ENCODE data around the gene WNT3. TPM values are rescaled to one million over a fixed set of nuclear protein-coding genes. Genes with fewer than 3 reads are reported as not detected.
"Not testable (repeated sequence)": the region's sequence is repeated elsewhere in the genome, so short reads cannot be mapped to it uniquely, and the experiment has no call there.

Gene WNT3
- total and polyA plus RNA-seq, 7 experiments from 2014 or later = 0.07 to 0.24 TPM; not detected in 5

GRCh38 chr17:46796524-46796923, 22.0 kb downstream of the WNT3 start:
- Histone ChIP-seq H3K27me3 (ENCODE audit: control insufficient read depth in 2 of 2, insufficient read depth in 2 of 2, low read length in 2 of 2) (no peaks in the 10 kb centered on the region), H3K4me3 (ENCODE audit: low read length) (no peak overlapping the region), H3K36me3 (ENCODE audit: control insufficient read depth in 2 of 3, insufficient read depth in 3 of 3, low read length in 3 of 3) (no peaks in the 10 kb centered on the region), H3K4me1 (ENCODE audit: control insufficient read depth in 2 of 2, insufficient read depth in 2 of 2, low read length in 2 of 2) (no peaks in the 10 kb centered on the region), H3K9me3 (ENCODE audit: control insufficient read depth in 2 of 3, low read length in 3 of 3) (no peaks in the 10 kb centered on the region), H3K27ac (ENCODE audit: low read depth, low read length) (no peak overlapping the region)
- ChIA-PET POLR2A (interaction anchor here (0.7 kb wide), 1 partner anchor 24 kb away, joined by 6 read pairs; no protein-coding TSS in a partner anchor), CTCF (no interaction called here)
- Mint-ChIP-seq H3K27ac (no peak overlapping the region), H3K4me3 (no peak overlapping the region), H3K9me3 (peaks cover 0 to 5% (median 0%) of the 10 kb centered on the region in 11 donors), H3K4me1 (no peaks in the 10 kb centered on the region), H3K36me3 (peaks cover 0 to 4% (median 0%) of the 10 kb centered on the region in 5 donors), H3K27me3 (peaks cover 11 to 38% (median 16%) of the 10 kb centered on the region in 5 donors)
- intact Hi-C loops (cut with micrococcal nuclease) = no loop called here
- no peak for DNase-seq
- ATAC-seq = no peak

- Mint-ChIP-seq H3K27me3 (peaks cover 13 to 42% (median 18%) of the 10 kb centered on the region in 5 donors), H3K4me1 (no peaks in the 10 kb centered on the region), H3K27ac (no peak overlapping the region), H3K36me3 (peaks cover 0 to 4% (median 0%) of the 10 kb centered on the region in 5 donors), H3K4me3 (no peak overlapping the region), H3K9me3 (peaks cover 0 to 5% (median 0%) of the 10 kb centered on the region in 11 donors)
- Histone ChIP-seq H3K36me3 (ENCODE audit: control insufficient read depth in 2 of 3, insufficient read depth in 3 of 3, low read length in 3 of 3) (no peaks in the 10 kb centered on the region), H3K9me3 (ENCODE audit: control insufficient read depth in 2 of 3, low read length in 3 of 3) (no peaks in the 10 kb centered on the region), H3K4me1 (ENCODE audit: control insufficient read depth in 2 of 2, insufficient read depth in 2 of 2, low read length in 2 of 2) (no peaks in the 10 kb centered on the region), H3K4me3 (ENCODE audit: low read length) (no peak overlapping the region), H3K27me3 (ENCODE audit: control insufficient read depth in 2 of 2, insufficient read depth in 2 of 2, low read length in 2 of 2) (no peaks in the 10 kb centered on the region), H3K27ac (ENCODE audit: low read depth, low read length) (no peak overlapping the region)
- ATAC-seq (no peak), DNase-seq (no peak)
- POLR2A ChIA-PET = interaction anchor here (0.7 kb wide), 1 partner anchor 23 kb away, joined by 6 read pairs; no protein-coding TSS in a partner anchor
- CTCF ChIA-PET = no interaction called here
- intact Hi-C loops (cut with micrococcal nuclease) = no loop called here
Measured at GRCh38 chr17:46796084-46796483, 22.4 kb downstream of the WNT3 start.

DNA sequence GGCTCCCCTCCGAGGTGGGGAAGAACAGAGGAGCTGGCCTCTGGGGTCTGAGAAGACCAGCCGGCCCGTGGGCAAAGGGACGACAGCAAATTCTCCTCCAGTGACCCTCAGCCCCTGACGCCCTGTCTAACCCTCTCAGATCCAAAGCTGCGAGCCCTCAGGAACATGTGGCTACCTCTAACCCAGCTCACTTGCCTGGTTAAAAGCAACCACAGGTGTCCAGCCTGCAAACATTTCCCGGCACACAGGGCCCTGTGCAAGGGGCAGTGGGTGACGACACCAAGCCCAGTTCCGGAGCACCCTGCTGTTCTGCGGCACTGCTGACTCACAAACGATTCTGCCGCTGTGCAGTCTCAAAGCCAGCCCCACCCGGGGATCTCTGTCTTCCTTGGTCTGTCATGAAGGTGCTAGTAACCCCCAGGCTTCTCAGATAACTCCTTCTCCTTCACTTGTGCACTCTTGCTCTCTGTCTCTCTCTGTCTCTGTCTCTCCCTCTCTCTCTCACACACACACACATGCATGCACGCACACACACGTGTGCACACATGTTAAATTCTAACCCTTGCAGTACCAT, 23.0 kb downstream of the WNT3 start:
- CTCF ChIA-PET = no interaction called here
- no peak for ATAC-seq

GRCh38 chr17:46794318-46794717, 24.2 kb downstream of the WNT3 start:
- H3K27me3 Mint-ChIP-seq = peaks cover 15 to 50% (median 19%) of the 10 kb centered on the region in 5 donors
- no peaks in the 10 kb centered on the region for H3K4me1 Mint-ChIP-seq
- no peaks in the 10 kb centered on the region for H3K36me3 ChIP-seq (ENCODE audit: control insufficient read depth in 2 of 3, insufficient read depth in 3 of 3, low read length in 3 of 3)
- H3K36me3 Mint-ChIP-seq = peaks cover 0 to under 1% (median 0%) of the 10 kb centered on the region in 5 donors
- no peak for ATAC-seq
- DNase-seq = no peak
- H3K9me3 ChIP-seq (ENCODE audit: control insufficient read depth in 2 of 3, low read length in 3 of 3) = no peaks in the 10 kb centered on the region
- ChIA-PET CTCF (no interaction called here), POLR2A (no interaction called here)
- H3K27me3 ChIP-seq (ENCODE audit: control insufficient read depth in 2 of 2, insufficient read depth in 2 of 2, low read length in 2 of 2) = no peaks in the 10 kb centered on the region
- H3K27ac ChIP-seq (ENCODE audit: low read depth, low read length) = no peak overlapping the region
- peaks cover 0 to 2% (median 0%) of the 10 kb centered on the region in 11 donors for H3K9me3 Mint-ChIP-seq
- no peak overlapping the region for H3K4me3 ChIP-seq (ENCODE audit: low read length)
- no peaks in the 10 kb centered on the region for H3K4me1 ChIP-seq (ENCODE audit: control insufficient read depth in 2 of 2, insufficient read depth in 2 of 2, low read length in 2 of 2)
- no peak overlapping the region for H3K27ac Mint-ChIP-seq
- intact Hi-C loops (cut with micrococcal nuclease) = no loop called here
- no peak overlapping the region for H3K4me3 Mint-ChIP-seq

More for the DNA sequence above, 23.0 kb downstream of the WNT3 start:
- DNase-seq = no peak
- H3K4me3 Mint-ChIP-seq = no peak overlapping the region
- POLR2A ChIA-PET = interaction anchor here (0.7 kb wide), 1 partner anchor 23 kb away, joined by 6 read pairs; no protein-coding TSS in a partner anchor
- intact Hi-C loops (cut with micrococcal nuclease) = no loop called here
- no peaks in the 10 kb centered on the region for H3K4me1 Mint-ChIP-seq
- H3K27ac Mint-ChIP-seq = no peak overlapping the region
- H3K27me3 ChIP-seq (ENCODE audit: control insufficient read depth in 2 of 2, insufficient read depth in 2 of 2, low read length in 2 of 2) = no peaks in the 10 kb centered on the region
- H3K27ac ChIP-seq (ENCODE audit: low read depth, low read length) = no peak overlapping the region
- peaks cover 0 to 1% (median 0%) of the 10 kb centered on the region in 11 donors for H3K9me3 Mint-ChIP-seq
- peaks cover 14 to 43% (median 20%) of the 10 kb centered on the region in 5 donors for H3K27me3 Mint-ChIP-seq
- H3K9me3 ChIP-seq (ENCODE audit: control insufficient read depth in 2 of 3, low read length in 3 of 3) = no peaks in the 10 kb centered on the region
- H3K36me3 ChIP-seq (ENCODE audit: control insufficient read depth in 2 of 3, insufficient read depth in 3 of 3, low read length in 3 of 3) = no peaks in the 10 kb centered on the region
- H3K4me3 ChIP-seq (ENCODE audit: low read length) = no peak overlapping the region
- H3K36me3 Mint-ChIP-seq = peaks cover 0 to under 1% (median 0%) of the 10 kb centered on the region in 5 donors
- H3K4me1 ChIP-seq (ENCODE audit: control insufficient read depth in 2 of 2, insufficient read depth in 2 of 2, low read length in 2 of 2) = no peaks in the 10 kb centered on the region

GRCh38 chr17:46793541-46793940, 25.0 kb downstream of the WNT3 start:
- CTCF ChIA-PET = no interaction called here
- Mint-ChIP-seq H3K9me3 (peaks cover 0 to 4% (median 0%) of the 10 kb centered on the region in 11 donors), H3K27me3 (peaks cover 15 to 54% (median 19%) of the 10 kb centered on the region in 5 donors), H3K4me1 (no peaks in the 10 kb centered on the region), H3K27ac (no peak overlapping the region), H3K4me3 (no peak overlapping the region), H3K36me3 (peaks cover 0 to 3% (median 0%) of the 10 kb centered on the region in 5 donors)
- H3K9me3 ChIP-seq (ENCODE audit: control insufficient read depth in 2 of 3, low read length in 3 of 3) = no peaks in the 10 kb centered on the region
- ATAC-seq (no peak), DNase-seq (no peak)
- intact Hi-C loops (cut with micrococcal nuclease) = no loop called here
- H3K27ac ChIP-seq (ENCODE audit: low read depth, low read length) = no peak overlapping the region
- POLR2A ChIA-PET = interaction anchor here (0.6 kb wide), 1 partner anchor 72 kb away, joined by 3 read pairs; no protein-coding TSS in a partner anchor
- no peaks in the 10 kb centered on the region for H3K36me3 ChIP-seq (ENCODE audit: control insufficient read depth in 2 of 3, insufficient read depth in 3 of 3, low read length in 3 of 3)
- H3K4me3 ChIP-seq (ENCODE audit: low read length) = no peak overlapping the region
- no peaks in the 10 kb centered on the region for H3K4me1 ChIP-seq (ENCODE audit: control insufficient read depth in 2 of 2, insufficient read depth in 2 of 2, low read length in 2 of 2)
- no peaks in the 10 kb centered on the region for H3K27me3 ChIP-seq (ENCODE audit: control insufficient read depth in 2 of 2, insufficient read depth in 2 of 2, low read length in 2 of 2)

GRCh38 chr17:46793023-46793422, 25.5 kb downstream of the WNT3 start:
- H3K4me1 ChIP-seq (ENCODE audit: control insufficient read depth in 2 of 2, insufficient read depth in 2 of 2, low read length in 2 of 2); ATAC-seq; H3K9me3 ChIP-seq (ENCODE audit: control insufficient read depth in 2 of 3, low read length in 3 of 3); CTCF ChIA-PET; H3K4me3 ChIP-seq (ENCODE audit: low read length); DNase-seq; H3K27ac Mint-ChIP-seq; H3K27ac ChIP-seq (ENCODE audit: low read depth, low read length); intact Hi-C loops (cut with micrococcal nuclease); H3K9me3 Mint-ChIP-seq; H3K36me3 Mint-ChIP-seq; H3K36me3 ChIP-seq (ENCODE audit: control insufficient read depth in 2 of 3, insufficient read depth in 3 of 3, low read length in 3 of 3); H3K4me3 Mint-ChIP-seq; H3K27me3 ChIP-seq (ENCODE audit: control insufficient read depth in 2 of 2, insufficient read depth in 2 of 2, low read length in 2 of 2); H3K4me1 Mint-ChIP-seq: not testable (repeated sequence)
- POLR2A ChIA-PET = interaction anchor here (0.6 kb wide), 1 partner anchor 72 kb away, joined by 3 read pairs; no protein-coding TSS in a partner anchor
- H3K27me3 Mint-ChIP-seq = peaks cover 15 to 54% (median 19%) of the 10 kb centered on the region in 5 donors

DNA sequence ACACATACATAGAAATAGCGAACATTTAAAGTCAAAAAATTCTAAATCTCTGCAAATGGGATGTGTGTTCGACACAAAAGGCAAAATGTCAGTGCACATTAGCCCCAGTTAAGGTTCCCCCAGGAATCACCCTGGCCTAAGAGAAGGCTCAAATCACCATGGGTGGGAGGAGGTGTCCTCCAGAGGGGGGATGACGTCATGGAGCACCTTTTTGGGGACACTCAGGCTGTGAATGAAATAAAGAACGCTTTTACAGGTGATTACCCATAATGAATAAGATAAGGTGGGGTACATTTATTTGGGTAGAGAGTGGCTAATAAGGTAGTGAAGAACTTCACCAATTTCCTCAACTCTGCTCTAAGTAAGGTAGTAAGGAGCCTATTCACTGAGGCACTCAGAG, 26.4 kb downstream of the WNT3 start:
- Histone ChIP-seq H3K27me3 (ENCODE audit: control insufficient read depth in 2 of 2, insufficient read depth in 2 of 2, low read length in 2 of 2) (no peaks in the 10 kb centered on the region), H3K36me3 (ENCODE audit: control insufficient read depth in 2 of 3, insufficient read depth in 3 of 3, low read length in 3 of 3) (no peaks in the 10 kb centered on the region), H3K4me3 (ENCODE audit: low read length) (no peak overlapping the region), H3K9me3 (ENCODE audit: control insufficient read depth in 2 of 3, low read length in 3 of 3) (no peaks in the 10 kb centered on the region), H3K4me1 (ENCODE audit: control insufficient read depth in 2 of 2, insufficient read depth in 2 of 2, low read length in 2 of 2) (no peaks in the 10 kb centered on the region), H3K27ac (ENCODE audit: low read depth, low read length) (no peak overlapping the region)
- no peak overlapping the region for H3K4me3 Mint-ChIP-seq
- ChIA-PET POLR2A (no interaction called here), CTCF (no interaction called here)
- no peak for DNase-seq
- intact Hi-C loops (cut with micrococcal nuclease) = no loop called here
- ATAC-seq = no peak
- no peak overlapping the region for H3K27ac Mint-ChIP-seq
- H3K27me3 Mint-ChIP-seq = peaks cover 12 to 54% (median 19%) of the 10 kb centered on the region in 5 donors
- H3K4me1 Mint-ChIP-seq = no peaks in the 10 kb centered on the region
- H3K36me3 Mint-ChIP-seq = peaks cover 0 to 3% (median 0%) of the 10 kb centered on the region in 5 donors
- H3K9me3 Mint-ChIP-seq = peaks cover 0 to 4% (median 0%) of the 10 kb centered on the region in 11 donors

Data from naive thymus-derived CD4-positive, alpha-beta T cell (primary cell).